DMS79 (cell line): Measurements from ENCODE around the gene DYNLT2.
"Not testable (repeated sequence)": the region's sequence is repeated elsewhere in the genome, so short reads cannot be mapped to it uniquely, and the experiment has no call there.

ENCODE experiments used
- DNase-seq: peaks from one replicate; lab custom pipeline; 2025; lab: John Stamatoyannopoulos, UW

Gene DYNLT2

DNA sequence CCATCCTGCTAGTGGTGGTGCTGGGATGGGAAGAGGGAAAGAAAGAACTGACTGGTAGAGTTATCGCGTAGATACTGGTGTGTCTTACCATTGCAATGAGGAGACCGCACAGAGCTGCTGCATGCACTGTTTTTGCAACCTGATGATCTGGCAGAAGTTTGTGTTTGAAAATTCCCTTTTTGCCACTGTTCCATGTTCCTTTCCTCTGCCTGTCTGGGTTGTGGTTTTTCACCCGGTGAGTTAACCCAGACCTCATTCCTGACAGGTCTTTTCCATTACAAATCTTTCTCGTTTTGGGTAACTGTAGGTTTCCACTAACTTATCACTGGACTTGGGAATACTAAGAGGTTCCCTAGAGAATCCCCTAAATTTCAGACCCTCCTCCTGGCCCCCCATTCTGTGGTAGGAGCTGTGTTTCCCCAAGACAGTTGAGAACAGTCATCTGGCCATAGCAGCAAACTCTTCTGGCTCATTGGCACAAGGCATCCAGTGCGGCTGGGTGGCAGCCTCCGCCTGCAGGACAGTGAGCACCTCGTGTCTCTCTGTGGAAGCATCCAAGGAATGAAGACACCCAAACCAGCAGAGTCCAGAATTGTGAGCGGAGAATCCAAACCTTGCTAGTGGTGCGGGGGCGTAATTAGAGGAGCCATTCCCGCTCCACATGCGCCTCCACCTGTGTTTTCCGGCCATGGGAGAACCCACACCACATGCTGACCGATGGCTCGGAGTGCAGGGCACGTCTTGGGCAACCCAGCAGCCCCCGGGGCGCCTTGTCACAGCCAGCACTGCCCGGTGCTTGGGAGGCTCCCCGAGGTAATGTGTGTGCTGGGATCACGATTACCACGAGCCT is 32.8 kb upstream of the DYNLT2 start:
- no peak for DNase-seq

DNA sequence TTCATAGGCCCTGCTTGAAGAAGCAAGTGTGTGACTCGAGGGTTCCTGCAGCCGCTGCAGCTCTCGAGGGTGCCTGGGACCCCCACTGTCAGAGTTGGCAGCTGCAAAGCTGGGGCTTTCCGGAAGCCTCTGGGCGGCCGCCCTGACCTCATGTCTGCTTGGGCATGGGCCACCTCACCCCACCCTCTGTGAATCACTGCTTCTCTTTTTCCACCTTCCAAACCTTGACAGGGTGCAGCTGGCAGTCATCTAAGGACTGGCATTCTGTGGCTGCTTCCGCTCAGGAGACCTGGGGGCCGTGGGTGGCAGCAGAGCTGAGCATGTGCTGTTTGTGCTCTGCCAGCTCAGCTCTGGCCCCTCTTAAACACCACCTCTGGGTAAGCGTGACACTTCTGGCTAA is 32.0 kb upstream of the DYNLT2 start:
- no peak for DNase-seq

DNA sequence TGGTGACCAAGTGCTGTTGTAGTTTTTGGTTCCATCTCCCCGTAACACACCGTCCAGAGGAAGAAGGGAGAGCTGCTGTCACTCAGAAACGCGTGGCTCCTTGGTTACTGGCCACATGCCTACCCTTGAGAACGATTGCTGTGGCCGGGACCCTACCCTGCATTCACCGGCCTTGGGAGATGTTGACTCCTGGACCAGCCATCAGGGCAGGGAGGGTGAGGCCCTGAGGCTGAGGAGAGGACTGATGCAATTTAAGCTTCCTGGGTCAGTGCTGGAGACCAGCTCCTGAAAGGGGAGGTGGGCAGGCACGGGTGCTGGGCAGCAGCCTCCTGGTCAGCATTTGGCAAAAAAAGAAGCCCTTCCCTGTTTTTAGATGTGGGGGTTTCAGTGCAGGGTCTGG is 31.6 kb upstream of the DYNLT2 start:
- DNase-seq: no peak

DNA sequence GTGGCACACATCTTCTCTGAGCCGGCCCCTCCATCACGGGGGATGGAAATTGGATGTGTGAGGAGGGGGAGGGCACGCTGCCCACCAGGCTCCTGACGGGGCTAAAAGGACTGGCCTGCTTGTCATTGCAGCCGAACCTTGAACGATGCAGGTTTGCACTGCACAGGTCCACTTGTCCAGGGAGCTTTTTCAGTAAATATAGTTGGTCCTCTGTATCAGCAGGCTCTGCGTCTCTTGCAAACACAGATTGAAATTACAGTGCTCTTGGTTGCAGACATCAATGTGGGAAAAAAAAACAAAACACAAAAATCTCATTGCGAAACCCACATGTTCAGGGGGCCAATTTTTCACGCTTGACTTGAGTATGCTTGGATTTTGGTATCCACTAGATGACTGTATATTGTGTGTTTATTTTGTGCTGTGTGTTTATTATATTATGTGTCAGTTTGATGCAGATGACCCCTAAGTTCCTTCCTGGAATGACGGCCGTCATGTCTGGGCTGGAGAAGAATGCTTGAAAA is 29.3 kb upstream of the DYNLT2 start:
- DNase-seq: no peak

DNA sequence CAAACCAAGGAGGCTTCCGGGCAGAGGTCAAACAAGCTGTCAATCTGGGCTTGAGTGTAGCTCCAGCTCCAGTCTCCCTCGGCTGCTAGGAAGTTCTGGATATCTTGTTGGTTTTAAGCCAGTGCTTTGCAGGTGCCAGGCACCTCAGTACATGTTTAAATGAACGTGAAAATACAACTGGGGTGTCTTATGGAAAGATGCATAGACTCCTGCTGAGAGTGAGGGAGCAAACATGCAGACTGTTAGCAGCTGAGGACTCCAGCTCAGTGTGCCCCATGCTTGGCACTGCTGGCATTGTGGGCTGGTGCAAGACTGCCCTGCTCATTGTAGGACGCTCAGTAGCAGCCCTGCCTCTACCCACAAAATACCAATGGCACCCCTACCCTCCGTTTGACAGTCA is 28.5 kb upstream of the DYNLT2 start:
- DNase-seq: no peak

DNA sequence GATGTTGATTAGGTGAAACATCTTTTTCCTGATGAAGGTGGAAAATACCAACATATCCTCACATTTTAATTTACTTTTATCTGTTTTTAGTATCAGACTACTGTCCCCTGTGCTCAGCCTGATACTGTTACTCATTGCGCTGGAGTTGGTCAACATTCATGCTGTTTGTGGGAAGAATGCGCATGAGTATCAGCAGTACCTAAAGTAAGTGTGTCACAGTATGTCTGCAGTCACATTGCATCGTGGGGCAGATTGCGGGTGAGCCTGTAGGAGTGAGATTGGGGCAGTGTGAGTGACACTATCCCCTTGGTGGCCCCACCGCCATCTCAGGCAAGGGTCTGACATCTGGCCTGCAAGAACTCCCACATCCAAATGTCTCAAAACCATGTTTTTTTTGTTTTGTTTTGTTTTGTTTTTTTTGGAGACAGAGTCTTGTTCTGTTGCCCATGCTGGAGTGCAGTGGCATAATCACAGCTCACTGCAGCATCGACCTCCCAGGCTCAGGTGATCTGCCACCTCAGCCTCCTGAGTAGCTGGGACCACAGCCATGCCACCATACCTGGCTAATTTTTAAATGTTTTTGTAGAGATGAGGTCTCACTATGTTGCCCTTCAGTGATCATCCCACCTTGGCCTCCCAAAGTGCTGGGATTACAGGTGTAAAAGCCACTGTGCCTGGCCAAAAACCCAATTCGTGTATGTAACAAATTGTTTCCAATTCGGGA is 27.9 kb upstream of the DYNLT2 start:
- DNase-seq: no peak

DNA sequence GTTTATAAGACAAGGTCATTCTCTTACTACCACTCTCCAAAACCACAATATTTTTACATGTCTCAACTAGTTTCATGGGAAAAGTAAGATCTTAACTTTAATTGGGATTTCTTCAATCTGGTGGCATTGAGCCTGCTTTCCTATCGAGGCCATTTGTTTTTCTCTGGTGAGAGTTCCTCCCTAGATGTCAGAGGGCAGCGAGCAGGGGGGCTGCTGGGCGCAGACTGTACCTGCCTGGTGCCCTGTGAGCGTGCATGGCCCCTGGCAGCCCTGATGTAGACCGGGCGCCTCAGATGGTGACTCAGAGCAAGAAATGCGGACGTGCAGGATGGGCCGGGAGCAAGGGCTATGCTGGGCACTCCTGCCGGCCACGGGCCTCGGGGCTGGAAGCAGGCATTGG is 27.3 kb upstream of the DYNLT2 start:
- no peak for DNase-seq

DNA sequence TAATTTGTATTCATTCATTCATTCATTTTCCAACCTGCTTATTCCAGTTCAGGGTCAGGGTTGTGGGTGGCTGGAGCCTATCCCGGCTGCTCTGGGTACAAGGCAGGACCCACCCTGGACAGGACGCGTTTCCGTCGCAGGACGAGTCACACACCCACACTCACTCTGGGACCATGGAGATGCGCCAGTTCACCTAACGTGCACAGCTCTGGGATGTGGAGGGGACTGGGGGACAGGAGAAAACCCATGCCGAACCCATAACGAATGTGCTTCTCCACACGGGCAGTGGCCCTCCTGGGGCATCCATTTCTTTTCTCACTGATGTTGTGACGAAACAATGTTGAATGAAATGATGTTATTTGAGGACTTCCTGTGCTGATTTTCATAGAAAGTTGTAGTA is 26.5 kb upstream of the DYNLT2 start:
- DNase-seq: no peak

DNA sequence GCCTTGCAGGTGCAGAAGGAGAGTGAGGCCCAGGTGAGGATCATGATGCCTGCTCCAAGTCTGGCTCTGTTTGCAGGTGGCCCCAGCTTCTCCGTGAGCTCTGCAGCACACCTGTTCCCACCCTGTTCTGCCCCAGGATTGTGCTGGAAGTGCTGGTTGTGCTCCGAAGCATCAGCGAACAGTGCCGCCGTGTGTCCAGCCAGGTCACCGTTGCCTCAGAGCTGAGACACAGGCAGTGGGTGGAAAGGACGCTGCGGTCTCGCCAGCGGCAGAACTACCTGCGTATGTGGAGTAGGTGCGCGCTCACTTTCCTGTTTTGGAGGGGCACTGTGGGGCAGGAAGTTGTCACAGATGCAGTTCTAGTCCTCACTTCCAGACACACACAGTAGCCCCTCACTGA is 25.0 kb upstream of the DYNLT2 start:
- no peak for DNase-seq

DNA sequence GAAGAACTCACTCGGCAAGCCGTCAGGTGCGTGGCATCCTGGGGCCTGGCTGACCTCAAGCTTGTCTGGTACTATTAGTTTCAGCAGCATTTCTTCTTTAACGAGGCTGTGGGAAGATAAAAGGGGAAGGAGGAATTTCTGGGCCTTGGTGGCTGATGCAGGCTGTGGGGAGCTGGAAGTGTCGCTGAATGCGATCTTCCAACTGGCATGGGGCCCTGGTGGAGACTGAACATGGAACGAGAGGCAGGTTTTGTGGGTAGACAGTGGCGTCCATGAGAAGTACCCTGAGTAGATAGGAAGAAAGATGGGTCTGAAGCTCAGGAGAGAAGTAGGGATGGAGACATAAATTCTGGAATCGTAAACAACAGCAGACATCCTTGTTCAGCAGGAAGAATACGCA is 23.9 kb upstream of the DYNLT2 start:
- no peak for DNase-seq

DNA sequence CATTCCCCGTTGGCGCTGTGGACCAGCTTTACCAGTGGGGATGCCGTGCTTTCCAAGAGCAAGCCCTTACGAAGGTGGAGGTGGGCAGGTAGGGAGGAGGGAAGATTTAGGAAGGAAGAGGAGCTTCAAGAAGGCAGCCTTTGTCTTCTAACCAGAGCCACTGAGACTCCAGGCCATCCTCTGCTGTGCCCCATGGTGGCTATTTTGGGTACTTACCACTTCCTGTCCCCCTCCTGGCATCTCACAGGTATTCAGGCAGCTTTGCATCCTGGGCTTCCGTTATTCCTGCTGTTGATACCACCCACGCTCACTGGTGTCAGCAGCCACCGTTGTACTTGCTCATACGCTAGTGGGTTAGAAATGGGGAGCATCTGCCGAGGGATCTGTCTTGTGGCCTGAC is 23.0 kb upstream of the DYNLT2 start:
- no peak for DNase-seq

DNA sequence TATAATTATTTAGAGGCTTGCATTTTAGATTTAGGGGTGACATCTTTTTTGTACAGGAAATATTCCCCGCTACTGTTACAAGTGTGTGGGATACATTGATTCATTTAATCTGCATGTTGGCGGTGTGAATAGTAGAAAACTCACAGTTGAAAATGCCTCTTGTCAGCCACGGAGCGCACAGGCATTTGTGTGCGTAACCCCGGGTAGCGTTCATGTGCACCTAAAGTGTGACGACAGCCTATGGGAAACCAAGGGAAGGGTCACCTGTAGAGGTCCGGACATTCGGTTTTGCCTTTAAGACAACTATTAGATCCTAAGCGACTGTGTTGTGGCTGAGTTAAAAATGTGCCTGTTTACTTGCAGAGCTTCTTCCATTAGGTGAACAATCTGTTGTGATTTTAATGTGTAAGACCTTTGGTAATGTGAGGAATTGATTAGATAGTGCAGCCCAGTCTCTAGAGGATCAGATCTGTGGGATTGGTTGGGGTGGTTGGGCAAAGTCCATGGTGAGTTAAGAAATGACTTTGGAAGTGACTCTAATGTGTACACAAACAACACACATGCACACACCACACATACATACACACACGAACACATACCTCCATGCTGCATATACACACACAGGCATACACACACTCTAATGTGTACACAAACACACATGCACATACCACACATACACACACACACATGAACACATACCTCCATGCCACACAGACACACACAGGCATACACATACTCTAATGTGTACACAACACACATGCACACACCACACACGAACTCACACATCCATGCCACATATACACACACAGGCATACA is 15.8 kb upstream of the DYNLT2 start:
- DNase-seq: no peak

DNA sequence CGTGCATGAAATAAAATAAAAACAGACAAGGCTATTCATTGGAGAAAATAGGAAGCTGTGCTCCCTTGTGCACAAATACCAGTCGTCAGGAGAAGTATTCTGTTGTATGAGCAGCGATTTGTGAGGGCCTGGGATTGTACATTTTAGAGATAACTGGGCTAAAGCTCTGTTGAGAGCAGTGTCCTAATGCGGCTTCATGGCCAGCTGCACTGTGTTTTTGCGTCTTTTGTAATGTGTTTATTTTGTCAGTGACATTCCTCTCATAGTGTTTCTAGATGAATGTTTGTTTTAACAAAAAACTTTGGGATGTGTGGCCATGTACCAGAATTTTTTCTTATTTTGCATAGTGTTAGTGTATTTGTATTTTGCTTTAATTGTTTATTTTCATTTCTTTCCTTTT is 14.9 kb upstream of the DYNLT2 start:
- no peak for DNase-seq

DNA sequence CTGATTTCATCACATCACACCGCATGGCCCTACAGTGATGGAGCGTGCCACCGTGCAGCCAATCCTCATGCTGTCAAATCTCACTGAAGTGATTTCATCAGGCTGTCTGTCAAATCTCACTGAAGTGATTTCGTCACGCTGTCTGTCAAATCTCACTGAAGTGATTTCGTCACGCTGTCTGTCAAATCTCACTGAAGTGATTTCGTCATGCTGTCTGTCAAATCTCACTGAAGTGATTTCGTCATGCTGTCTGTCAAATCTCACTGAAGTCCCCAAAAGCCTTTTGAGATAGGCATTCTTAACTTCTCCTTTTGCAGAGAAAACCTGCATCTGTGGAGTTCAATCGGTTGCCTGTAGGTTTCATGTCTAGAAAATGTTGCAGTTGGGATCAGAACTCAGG is 14.4 kb upstream of the DYNLT2 start:
- DNase-seq: not testable (repeated sequence)

DNA sequence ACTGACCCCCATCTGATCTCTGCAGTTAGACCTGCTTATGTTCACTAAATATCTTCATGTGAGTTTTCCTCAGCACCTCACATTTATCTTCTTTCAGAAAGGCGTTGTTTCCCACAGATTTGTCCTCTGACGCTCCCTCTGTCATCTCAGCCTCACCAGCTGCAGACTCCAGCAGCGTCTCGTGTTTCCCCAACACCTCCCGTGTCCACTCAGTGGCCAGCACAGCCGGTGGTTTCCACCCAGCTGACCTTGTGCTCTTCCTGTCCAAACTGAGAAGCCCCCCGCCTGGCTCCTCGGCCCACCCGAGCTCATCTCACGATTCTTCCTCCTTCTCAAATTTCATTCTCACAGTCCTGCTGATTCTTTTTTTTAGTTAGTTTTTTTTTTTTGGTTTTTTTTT is 12.5 kb upstream of the DYNLT2 start:
- no peak for DNase-seq

DNA sequence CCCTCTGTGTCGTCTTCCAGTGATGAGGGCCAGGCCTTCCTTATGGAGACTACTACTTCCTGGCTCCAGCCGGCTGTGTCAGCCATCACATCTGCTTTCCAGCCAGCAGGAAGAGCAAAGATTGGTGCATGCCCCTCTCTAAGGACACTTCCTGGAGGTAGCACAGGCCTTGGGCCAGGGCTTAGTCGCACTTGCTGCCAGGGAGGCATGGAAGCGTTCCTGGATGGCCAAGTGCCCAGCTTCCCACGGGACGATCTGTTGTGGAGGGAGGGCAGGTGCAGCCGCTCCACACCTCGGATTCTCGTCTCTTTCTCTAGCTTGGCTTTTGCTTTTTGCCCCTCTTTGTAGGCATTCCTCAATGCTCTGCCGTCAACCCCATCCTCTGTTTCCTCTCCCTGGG is 11.9 kb upstream of the DYNLT2 start:
- no peak for DNase-seq

DNA sequence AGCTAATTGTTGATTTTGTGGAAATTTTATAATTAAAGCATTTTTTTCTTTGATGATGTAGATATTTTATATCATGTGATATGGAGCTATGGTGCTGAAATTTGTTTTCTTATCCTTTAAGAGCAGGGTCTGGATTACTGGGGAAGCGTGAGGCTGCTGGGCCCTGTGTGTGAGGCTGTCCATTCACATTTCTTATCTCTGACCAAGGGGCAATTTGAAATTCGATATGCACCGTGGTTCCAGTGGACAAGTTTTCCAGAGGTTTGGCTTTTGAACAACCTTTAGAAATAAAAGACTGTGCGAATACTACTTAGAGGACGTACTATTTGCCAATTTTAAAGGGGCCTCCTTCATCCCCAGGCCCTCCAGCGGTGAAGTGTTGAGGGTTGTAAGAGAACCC is 3.8 kb upstream of the DYNLT2 start:
- no peak for DNase-seq

DNA sequence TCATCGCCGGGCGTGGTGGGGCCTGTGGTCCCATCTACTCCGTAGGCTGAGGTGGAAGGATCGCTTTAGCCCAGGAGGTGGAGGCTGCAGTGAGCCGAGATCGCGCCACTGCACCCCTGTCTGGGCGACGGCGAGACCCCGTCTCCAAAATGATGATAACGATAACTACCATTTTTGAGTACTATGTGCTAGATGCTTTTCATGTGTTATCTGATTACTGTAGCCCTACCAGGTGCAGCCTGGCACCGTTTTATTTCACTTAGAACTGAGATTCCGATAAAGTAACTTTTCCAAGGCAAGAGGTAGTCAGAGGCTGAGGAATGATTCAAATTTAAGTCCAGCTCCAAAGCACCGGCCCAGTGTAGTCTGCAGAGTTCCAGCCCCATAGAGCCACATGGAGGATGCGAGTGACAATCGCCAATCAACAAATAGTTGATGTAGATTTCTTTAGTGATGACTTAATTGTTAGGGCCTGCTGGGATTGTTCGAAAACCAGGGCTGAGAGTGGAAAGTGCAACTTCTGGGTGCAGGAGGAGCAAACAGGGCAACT is 777 bp upstream of the DYNLT2 start:
- DNase-seq: no peak

DNA sequence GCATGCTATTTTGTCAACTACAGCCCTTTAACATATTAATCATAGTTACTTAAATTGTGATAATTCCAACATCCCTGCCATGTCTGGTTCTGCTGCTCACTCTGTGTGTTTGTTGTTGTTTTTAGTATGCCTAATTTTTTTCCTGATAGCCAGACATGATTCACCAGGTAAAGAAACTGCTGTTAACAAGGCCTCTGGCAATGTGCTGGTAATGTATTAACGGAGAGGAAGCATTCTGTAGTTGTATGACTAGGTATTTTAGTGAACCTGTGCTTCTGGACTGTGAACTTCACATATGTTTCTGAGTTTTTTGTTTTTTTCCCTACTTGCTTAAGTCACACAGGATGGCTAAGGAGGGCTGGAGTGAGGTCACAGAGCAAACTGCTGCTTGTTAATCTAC is 4.8 kb downstream of the DYNLT2 start:
- no peak for DNase-seq

DNA sequence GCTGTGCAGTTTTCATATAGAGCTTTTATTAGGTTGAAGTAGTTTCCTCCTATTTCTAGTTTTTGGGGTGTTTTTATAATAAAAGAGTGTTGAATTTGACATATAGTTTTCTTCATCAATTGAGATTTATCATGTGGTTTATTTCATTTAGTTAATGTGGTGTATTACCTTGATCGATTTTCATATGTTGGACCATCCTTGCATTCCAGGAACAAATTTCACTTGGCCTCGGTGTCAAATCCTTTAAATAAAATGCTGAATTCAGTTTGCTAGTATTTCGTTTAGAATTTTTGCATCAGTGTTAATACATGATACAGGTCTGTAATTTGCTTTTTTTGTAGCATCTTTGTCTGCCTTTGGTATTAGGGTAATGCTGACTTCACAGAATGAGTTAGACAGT is 6.0 kb downstream of the DYNLT2 start:
- DNase-seq: no peak

DNA sequence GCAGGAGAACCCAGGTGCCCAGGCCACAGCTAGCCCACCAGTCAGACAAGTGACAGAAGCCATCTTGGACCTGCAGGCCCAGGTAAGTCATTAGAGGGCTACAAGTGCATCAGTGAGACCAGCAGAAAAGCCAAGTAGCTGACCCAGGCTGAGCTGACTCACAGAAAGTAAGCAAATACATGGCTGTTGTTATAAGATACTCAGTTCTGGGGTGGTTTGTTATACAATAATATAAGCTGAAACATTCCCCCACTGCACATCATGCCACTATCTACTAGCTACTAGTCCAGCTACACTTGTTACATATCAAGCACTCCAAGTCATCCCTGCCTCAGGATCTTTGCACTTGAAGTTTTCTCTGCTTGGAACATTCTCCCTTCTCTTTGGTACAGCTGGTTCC is 10.0 kb downstream of the DYNLT2 start:
- no peak for DNase-seq

DNA sequence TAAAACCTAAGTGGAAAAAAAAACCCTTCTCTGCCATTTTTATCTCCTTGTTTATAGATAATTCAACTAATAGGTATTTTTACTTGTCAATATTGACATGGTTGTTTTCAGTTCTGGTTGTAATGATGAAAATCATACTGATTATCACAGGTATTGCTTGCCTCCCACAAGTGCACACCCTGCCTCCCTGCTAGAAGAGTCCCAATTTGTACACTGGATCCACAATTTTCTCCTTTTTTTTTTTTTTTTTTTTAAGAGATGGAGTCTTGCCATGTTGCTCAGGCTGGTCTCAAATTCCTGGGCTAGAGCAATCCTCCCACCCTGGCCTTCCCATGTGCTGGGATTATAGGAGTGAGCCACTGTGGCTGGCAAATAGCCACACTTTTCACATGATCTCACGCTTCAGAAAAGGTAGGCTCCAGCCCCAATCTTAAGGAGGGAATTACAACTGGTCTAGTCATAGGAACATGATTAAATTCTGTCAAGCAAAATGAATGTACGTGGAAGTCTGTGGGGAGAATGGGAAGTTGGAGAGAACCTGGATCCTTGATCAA is 12.3 kb downstream of the DYNLT2 start:
- peak; percentile 42 for DNase-seq
